WTC11 (cell line): ENCODE data around the gene CSRNP3. TPM values are rescaled to one million over a fixed set of nuclear protein-coding genes. Genes with fewer than 3 reads are reported as not detected.

Source experiments
- ATAC-seq: fragments of 200-7000 bp; cut with Tn5 transposase; 2 replicates; pipeline ENCODE4 v1.10.0; 2021; ENCODE audit warnings: mild to moderate bottlenecking, moderate library complexity
- CTCF ChIA-PET: fragments of 300-600 bp; sonication (Branson Sonifier 250); formaldehyde crosslinking; loops from one replicate; lab custom pipeline; 2021; ENCODE audit warnings: antibody characterized with exemption; lab: Charles Lee
- POLR2A ChIA-PET: fragments of 350-600 bp; sonication (Branson Sonifier 250); formaldehyde crosslinking; loops from one replicate; lab custom pipeline; 2021; ENCODE audit warnings: antibody characterized with exemption; lab: Charles Lee
- DNase-seq: peaks from one replicate; pipeline ENCODE4 v3.0.0; 2021; ENCODE audit warnings: low spot score
- H3K27ac Mint-ChIP-seq: 2 replicates; pipeline ENCODE4 v1.8.0; 2021; ENCODE audit warnings: mixed read lengths
- H3K27me3 Mint-ChIP-seq: 2 replicates; pipeline ENCODE4 v1.8.0; 2021; ENCODE audit warnings: low read depth, mild to moderate bottlenecking, moderate library complexity, mixed read lengths
- H3K36me3 Mint-ChIP-seq: 2 replicates; pipeline ENCODE4 v1.8.0; 2021; ENCODE audit warnings: mixed read lengths
- H3K4me1 Mint-ChIP-seq: 2 replicates; pipeline ENCODE4 v1.8.0; 2022; ENCODE audit warnings: mixed read lengths
- H3K4me3 Mint-ChIP-seq: 2 replicates; pipeline ENCODE4 v1.8.0; 2021; ENCODE audit warnings: mild to moderate bottlenecking, moderate library complexity, mixed read lengths
- H3K9me3 Mint-ChIP-seq: 2 replicates; pipeline ENCODE4 v1.8.0; 2021; ENCODE audit warnings: mixed read lengths
- CREM ChIP-seq: sonication (generic); formaldehyde crosslinking; IDR thresholded peaks from 2 replicates; pipeline ENCODE4 v1.8.1; 2022; ENCODE audit warnings: mild to moderate bottlenecking, missing genetic modification reagents, moderate library complexity
- EMX1 ChIP-seq: fragments of 250-450 bp; sonication (Bioruptor Pico); IDR thresholded peaks from 2 replicates; pipeline ENCODE4 v1.8.0; 2021; ENCODE audit warnings: mild to moderate bottlenecking
- FOXJ3 ChIP-seq: sonication (generic); formaldehyde crosslinking; IDR thresholded peaks from 2 replicates; pipeline ENCODE4 v1.9.0; 2021; ENCODE audit warnings: missing genetic modification reagents, mild to moderate bottlenecking, borderline replicate concordance
- GRHL2 ChIP-seq: fragments of 250-450 bp; sonication (Bioruptor Pico); IDR thresholded peaks from 2 replicates; pipeline ENCODE4 v1.8.0; 2022; ENCODE audit warnings: mild to moderate bottlenecking, moderate library complexity; ENCODE audit not compliant: insufficient replicate concordance, severe bottlenecking
- KAT7 ChIP-seq: sonication (generic); formaldehyde crosslinking; IDR thresholded peaks from 2 replicates; pipeline ENCODE4 v1.8.1; 2023; ENCODE audit warnings: missing genetic modification reagents, mild to moderate bottlenecking, borderline replicate concordance
- MYBL2 ChIP-seq: sonication (generic); formaldehyde crosslinking; IDR thresholded peaks from 2 replicates; pipeline ENCODE4 v1.8.1; 2023; ENCODE audit warnings: mild to moderate bottlenecking, moderate library complexity, missing genetic modification reagents
- NR1H2 ChIP-seq: sonication (generic); formaldehyde crosslinking; IDR thresholded peaks from 2 replicates; pipeline ENCODE4 v1.9.0; 2021; ENCODE audit warnings: mild to moderate bottlenecking, moderate library complexity, missing genetic modification reagents
- NR2C2 ChIP-seq: sonication (generic); formaldehyde crosslinking; IDR thresholded peaks from 2 replicates; pipeline ENCODE4 v1.8.0; 2022; ENCODE audit warnings: mild to moderate bottlenecking, missing genetic modification reagents
- OVOL2 ChIP-seq: fragments of 250-450 bp; sonication (Bioruptor Pico); IDR thresholded peaks from 2 replicates; pipeline ENCODE4 v1.9.0; 2021; ENCODE audit warnings: mild to moderate bottlenecking, borderline replicate concordance
- ZNF138 ChIP-seq: sonication (generic); formaldehyde crosslinking; conservative IDR thresholded peaks from 2 replicates; pipeline ENCODE4 v1.8.1; 2022; ENCODE audit warnings: mild to moderate bottlenecking, moderate library complexity, missing genetic modification reagents
- ZNF263 ChIP-seq: sonication (generic); formaldehyde crosslinking; IDR thresholded peaks from 2 replicates; pipeline ENCODE4 v1.8.1; 2022; ENCODE audit warnings: low read depth, mild to moderate bottlenecking, moderate library complexity, missing genetic modification reagents
- ZNF416 ChIP-seq: fragments of 250-450 bp; sonication (Bioruptor Pico); IDR thresholded peaks from 2 replicates; pipeline ENCODE4 v1.9.0; 2021; ENCODE audit warnings: mild to moderate bottlenecking, inconsistent platforms
- ZNF671 ChIP-seq: fragments of 250-450 bp; sonication (Bioruptor Pico); IDR thresholded peaks from 2 replicates; pipeline ENCODE4 v1.8.0; 2021; ENCODE audit warnings: mild to moderate bottlenecking
- total RNA-seq: library from RNA; stranded (reverse); gene quantifications from 3 replicates; pipeline ENCODE4 v1.2.3, GENCODE V29; 2021
- TF ChIP-seq, protein P1 (sequence below): sonication (generic); formaldehyde crosslinking; IDR thresholded peaks from 2 replicates; pipeline ENCODE4 v1.8.1; 2022; ENCODE audit warnings: mild to moderate bottlenecking, missing genetic modification reagents, moderate library complexity, borderline replicate concordance
- TF ChIP-seq, protein P2 (sequence below): sonication (generic); formaldehyde crosslinking; IDR thresholded peaks from 2 replicates; pipeline ENCODE4 v1.8.1; 2022; ENCODE audit warnings: low read depth, missing genetic modification reagents, borderline replicate concordance
- TF ChIP-seq, protein P3 (sequence below): sonication (generic); formaldehyde crosslinking; IDR thresholded peaks from 2 replicates; pipeline ENCODE4 v1.8.1; 2023; ENCODE audit warnings: mild to moderate bottlenecking, missing genetic modification reagents, borderline replicate concordance
- TF ChIP-seq, protein P4 (sequence below): fragments of 250-450 bp; sonication (Bioruptor Pico); conservative IDR thresholded peaks from 2 replicates; pipeline ENCODE4 v1.9.0; 2021; ENCODE audit warnings: mild to moderate bottlenecking
- TF ChIP-seq, protein P5 (sequence below): fragments of 250-450 bp; sonication (Bioruptor Pico); IDR thresholded peaks from 2 replicates; pipeline ENCODE4 v1.8.0; 2021; ENCODE audit warnings: mild to moderate bottlenecking
- TF ChIP-seq, protein P6 (sequence below): fragments of 250-450 bp; sonication (Bioruptor Pico); IDR thresholded peaks from 2 replicates; pipeline ENCODE4 v1.9.0; 2021; ENCODE audit warnings: mild to moderate bottlenecking
- TF ChIP-seq, protein P7 (sequence below): fragments of 250-450 bp; sonication (Bioruptor Pico); IDR thresholded peaks from 2 replicates; pipeline ENCODE4 v2.1.2; 2022; ENCODE audit warnings: mild to moderate bottlenecking, moderate library complexity
- TF ChIP-seq, protein P8 (sequence below): sonication (generic); formaldehyde crosslinking; IDR thresholded peaks from 2 replicates; pipeline ENCODE4 v1.8.1; 2023; ENCODE audit warnings: mild to moderate bottlenecking, missing genetic modification reagents

The CSRNP3 gene
- total RNA-seq, 1 experiment from 2014 or later = 7.3 TPM

DNA sequence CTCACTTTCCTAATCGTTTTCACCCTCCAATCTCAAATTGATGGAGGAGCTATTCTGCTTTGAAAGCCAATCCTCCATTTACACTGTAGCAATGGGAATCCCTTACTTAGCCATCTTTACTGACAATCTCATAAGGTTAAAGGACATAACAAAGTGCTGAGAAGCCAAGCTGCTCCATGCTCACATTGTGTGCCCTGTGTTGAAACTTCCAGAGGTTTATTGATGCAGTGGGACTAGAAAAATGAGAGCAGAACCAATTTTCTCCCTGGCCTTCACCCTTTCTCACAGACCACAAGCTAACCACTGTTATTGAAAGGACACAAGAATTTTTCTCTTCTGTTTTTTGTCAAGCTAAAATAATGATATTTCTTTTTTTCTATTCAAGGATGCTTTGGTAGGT lies 63.8 kb downstream of the CSRNP3 start:
- ChIA-PET POLR2A (no interaction called here), CTCF (no interaction called here)
- peaks cover 12% of the 10 kb centered on the region for H3K9me3 Mint-ChIP-seq
- peak overlapping the region; percentile 37; the same call in 1 of the 2 replicates for H3K27ac Mint-ChIP-seq
- TF ChIP-seq NR1H2 (CRISPR knock-in tag) = no peak
- TF ChIP-seq, protein P1, sequence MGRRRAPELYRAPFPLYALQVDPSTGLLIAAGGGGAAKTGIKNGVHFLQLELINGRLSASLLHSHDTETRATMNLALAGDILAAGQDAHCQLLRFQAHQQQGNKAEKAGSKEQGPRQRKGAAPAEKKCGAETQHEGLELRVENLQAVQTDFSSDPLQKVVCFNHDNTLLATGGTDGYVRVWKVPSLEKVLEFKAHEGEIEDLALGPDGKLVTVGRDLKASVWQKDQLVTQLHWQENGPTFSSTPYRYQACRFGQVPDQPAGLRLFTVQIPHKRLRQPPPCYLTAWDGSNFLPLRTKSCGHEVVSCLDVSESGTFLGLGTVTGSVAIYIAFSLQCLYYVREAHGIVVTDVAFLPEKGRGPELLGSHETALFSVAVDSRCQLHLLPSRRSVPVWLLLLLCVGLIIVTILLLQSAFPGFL = no peak
- TF ChIP-seq GRHL2 = no peak
- no peak for TF ChIP-seq OVOL2
- TF ChIP-seq EMX1 (CRISPR knock-in tag) = no peak
- TF ChIP-seq ZNF263 (CRISPR knock-in tag) = no peak
- no peak for TF ChIP-seq CREM
- no peak for TF ChIP-seq ZNF138 (CRISPR knock-in tag)
- TF ChIP-seq MYBL2 = no peak
- no peak for TF ChIP-seq NR2C2
- ATAC-seq = no peak
- peaks cover 20% of the 10 kb centered on the region for H3K4me1 Mint-ChIP-seq
- DNase-seq = no peak
- H3K4me3 Mint-ChIP-seq = no peak overlapping the region
- H3K27me3 Mint-ChIP-seq = no peaks in the 10 kb centered on the region
- peaks cover 8% of the 10 kb centered on the region for H3K36me3 Mint-ChIP-seq

DNA sequence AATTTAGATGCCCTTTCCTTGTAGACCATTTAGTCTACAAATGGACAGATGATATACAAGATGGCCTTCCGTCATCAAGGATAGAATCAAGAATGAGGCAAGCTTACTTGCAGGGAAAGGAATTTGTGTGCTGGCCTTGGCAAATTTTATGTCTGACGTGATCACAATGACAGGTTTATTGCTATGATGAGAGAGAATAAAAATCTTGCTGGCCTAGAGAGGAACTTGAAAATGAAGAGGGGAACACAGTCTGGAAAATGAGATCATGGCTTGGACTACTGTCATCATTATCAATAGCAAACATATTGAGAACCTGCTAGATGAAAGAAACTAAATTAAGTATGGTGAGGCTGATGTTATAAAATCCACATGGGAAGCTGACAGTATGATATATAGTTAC lies 66.0 kb downstream of the CSRNP3 start:
- CTCF ChIA-PET = no interaction called here
- H3K27ac Mint-ChIP-seq = no peak overlapping the region
- H3K4me1 Mint-ChIP-seq = peaks cover 9% of the 10 kb centered on the region
- peaks cover 7% of the 10 kb centered on the region for H3K36me3 Mint-ChIP-seq
- no peaks in the 10 kb centered on the region for H3K27me3 Mint-ChIP-seq
- H3K4me3 Mint-ChIP-seq = no peak overlapping the region
- DNase-seq = no peak
- no peak for ATAC-seq
- peaks cover 10% of the 10 kb centered on the region for H3K9me3 Mint-ChIP-seq
- POLR2A ChIA-PET = no interaction called here
- TF ChIP-seq, protein P2, sequence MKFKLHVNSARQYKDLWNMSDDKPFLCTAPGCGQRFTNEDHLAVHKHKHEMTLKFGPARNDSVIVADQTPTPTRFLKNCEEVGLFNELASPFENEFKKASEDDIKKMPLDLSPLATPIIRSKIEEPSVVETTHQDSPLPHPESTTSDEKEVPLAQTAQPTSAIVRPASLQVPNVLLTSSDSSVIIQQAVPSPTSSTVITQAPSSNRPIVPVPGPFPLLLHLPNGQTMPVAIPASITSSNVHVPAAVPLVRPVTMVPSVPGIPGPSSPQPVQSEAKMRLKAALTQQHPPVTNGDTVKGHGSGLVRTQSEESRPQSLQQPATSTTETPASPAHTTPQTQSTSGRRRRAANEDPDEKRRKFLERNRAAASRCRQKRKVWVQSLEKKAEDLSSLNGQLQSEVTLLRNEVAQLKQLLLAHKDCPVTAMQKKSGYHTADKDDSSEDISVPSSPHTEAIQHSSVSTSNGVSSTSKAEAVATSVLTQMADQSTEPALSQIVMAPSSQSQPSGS (CRISPR knock-in tag) = no peak
- TF ChIP-seq, protein P3, sequence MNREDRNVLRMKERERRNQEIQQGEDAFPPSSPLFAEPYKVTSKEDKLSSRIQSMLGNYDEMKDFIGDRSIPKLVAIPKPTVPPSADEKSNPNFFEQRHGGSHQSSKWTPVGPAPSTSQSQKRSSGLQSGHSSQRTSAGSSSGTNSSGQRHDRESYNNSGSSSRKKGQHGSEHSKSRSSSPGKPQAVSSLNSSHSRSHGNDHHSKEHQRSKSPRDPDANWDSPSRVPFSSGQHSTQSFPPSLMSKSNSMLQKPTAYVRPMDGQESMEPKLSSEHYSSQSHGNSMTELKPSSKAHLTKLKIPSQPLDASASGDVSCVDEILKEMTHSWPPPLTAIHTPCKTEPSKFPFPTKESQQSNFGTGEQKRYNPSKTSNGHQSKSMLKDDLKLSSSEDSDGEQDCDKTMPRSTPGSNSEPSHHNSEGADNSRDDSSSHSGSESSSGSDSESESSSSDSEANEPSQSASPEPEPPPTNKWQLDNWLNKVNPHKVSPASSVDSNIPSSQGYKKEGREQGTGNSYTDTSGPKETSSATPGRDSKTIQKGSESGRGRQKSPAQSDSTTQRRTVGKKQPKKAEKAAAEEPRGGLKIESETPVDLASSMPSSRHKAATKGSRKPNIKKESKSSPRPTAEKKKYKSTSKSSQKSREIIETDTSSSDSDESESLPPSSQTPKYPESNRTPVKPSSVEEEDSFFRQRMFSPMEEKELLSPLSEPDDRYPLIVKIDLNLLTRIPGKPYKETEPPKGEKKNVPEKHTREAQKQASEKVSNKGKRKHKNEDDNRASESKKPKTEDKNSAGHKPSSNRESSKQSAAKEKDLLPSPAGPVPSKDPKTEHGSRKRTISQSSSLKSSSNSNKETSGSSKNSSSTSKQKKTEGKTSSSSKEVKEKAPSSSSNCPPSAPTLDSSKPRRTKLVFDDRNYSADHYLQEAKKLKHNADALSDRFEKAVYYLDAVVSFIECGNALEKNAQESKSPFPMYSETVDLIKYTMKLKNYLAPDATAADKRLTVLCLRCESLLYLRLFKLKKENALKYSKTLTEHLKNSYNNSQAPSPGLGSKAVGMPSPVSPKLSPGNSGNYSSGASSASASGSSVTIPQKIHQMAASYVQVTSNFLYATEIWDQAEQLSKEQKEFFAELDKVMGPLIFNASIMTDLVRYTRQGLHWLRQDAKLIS (CRISPR knock-in tag) = no peak
- TF ChIP-seq, protein P4, sequence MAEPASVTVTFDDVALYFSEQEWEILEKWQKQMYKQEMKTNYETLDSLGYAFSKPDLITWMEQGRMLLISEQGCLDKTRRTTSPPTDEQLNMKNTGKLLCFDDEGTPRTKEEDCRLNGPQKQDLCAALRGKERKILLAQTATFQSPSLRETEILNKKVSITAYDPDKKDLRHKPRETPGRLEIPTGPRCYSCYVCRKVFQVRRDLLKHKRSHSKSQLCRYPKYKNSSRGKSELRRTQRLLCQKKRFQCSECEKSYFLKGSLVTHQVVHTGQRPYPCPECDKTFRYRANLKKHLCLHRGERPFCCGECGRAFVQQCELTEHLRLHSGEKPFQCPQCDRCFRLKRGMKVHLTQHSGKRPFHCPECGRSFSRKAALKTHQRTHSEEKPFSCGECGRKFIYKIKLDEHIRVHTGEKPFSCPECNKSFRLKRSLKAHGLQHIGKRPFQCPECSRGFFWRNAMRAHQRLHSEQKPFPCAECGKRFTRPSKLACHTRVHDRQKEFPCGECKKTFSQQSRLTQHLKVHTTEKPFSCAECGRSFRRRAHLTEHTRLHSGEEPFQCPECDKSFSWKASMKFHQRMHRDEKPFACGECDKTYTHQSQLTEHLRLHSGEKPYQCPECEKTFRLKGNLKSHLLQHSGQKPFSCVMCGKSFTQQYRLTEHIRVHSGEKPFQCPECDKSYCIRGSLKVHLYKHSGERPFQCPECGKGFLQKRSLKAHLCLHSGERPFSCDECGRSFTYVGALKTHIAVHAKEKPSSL (CRISPR knock-in tag) = no peak
- TF ChIP-seq, protein P5, sequence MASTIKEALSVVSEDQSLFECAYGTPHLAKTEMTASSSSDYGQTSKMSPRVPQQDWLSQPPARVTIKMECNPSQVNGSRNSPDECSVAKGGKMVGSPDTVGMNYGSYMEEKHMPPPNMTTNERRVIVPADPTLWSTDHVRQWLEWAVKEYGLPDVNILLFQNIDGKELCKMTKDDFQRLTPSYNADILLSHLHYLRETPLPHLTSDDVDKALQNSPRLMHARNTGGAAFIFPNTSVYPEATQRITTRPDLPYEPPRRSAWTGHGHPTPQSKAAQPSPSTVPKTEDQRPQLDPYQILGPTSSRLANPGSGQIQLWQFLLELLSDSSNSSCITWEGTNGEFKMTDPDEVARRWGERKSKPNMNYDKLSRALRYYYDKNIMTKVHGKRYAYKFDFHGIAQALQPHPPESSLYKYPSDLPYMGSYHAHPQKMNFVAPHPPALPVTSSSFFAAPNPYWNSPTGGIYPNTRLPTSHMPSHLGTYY (CRISPR knock-in tag) = no peak
- TF ChIP-seq, protein P6, sequence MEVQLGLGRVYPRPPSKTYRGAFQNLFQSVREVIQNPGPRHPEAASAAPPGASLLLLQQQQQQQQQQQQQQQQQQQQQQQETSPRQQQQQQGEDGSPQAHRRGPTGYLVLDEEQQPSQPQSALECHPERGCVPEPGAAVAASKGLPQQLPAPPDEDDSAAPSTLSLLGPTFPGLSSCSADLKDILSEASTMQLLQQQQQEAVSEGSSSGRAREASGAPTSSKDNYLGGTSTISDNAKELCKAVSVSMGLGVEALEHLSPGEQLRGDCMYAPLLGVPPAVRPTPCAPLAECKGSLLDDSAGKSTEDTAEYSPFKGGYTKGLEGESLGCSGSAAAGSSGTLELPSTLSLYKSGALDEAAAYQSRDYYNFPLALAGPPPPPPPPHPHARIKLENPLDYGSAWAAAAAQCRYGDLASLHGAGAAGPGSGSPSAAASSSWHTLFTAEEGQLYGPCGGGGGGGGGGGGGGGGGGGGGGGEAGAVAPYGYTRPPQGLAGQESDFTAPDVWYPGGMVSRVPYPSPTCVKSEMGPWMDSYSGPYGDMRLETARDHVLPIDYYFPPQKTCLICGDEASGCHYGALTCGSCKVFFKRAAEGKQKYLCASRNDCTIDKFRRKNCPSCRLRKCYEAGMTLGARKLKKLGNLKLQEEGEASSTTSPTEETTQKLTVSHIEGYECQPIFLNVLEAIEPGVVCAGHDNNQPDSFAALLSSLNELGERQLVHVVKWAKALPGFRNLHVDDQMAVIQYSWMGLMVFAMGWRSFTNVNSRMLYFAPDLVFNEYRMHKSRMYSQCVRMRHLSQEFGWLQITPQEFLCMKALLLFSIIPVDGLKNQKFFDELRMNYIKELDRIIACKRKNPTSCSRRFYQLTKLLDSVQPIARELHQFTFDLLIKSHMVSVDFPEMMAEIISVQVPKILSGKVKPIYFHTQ (CRISPR knock-in tag) = no peak
- TF ChIP-seq KAT7 (CRISPR knock-in tag) = no peak
- TF ChIP-seq ZNF671 (CRISPR knock-in tag) = no peak
- TF ChIP-seq, protein P7, sequence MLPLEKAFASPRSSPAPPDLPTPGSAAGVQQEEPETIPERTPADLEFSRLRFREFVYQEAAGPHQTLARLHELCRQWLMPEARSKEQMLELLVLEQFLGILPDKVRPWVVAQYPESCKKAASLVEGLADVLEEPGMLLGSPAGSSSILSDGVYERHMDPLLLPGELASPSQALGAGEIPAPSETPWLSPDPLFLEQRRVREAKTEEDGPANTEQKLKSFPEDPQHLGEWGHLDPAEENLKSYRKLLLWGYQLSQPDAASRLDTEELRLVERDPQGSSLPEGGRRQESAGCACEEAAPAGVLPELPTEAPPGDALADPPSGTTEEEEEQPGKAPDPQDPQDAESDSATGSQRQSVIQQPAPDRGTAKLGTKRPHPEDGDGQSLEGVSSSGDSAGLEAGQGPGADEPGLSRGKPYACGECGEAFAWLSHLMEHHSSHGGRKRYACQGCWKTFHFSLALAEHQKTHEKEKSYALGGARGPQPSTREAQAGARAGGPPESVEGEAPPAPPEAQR (CRISPR knock-in tag) = no peak
- TF ChIP-seq, protein P8, sequence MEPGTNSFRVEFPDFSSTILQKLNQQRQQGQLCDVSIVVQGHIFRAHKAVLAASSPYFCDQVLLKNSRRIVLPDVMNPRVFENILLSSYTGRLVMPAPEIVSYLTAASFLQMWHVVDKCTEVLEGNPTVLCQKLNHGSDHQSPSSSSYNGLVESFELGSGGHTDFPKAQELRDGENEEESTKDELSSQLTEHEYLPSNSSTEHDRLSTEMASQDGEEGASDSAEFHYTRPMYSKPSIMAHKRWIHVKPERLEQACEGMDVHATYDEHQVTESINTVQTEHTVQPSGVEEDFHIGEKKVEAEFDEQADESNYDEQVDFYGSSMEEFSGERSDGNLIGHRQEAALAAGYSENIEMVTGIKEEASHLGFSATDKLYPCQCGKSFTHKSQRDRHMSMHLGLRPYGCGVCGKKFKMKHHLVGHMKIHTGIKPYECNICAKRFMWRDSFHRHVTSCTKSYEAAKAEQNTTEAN (CRISPR knock-in tag) = no peak
- no peak for TF ChIP-seq FOXJ3 (CRISPR knock-in tag)
- no peak for TF ChIP-seq ZNF416 (CRISPR knock-in tag)
